NK-92 (cell line): ENCODE data around the gene FKBP9.
"Not testable (repeated sequence)": the region's sequence is repeated elsewhere in the genome, so short reads cannot be mapped to it uniquely, and the experiment has no call there.

Experiments used
- DNase-seq: peaks from one replicate; lab custom pipeline; 2025; ENCODE audit not compliant: unreplicated experiment; lab: John Stamatoyannopoulos, UW

Gene FKBP9

GRCh38 chr7:33005193-33005592, 48.0 kb downstream of the FKBP9 start:
- not testable (repeated sequence) for DNase-seq

DNA sequence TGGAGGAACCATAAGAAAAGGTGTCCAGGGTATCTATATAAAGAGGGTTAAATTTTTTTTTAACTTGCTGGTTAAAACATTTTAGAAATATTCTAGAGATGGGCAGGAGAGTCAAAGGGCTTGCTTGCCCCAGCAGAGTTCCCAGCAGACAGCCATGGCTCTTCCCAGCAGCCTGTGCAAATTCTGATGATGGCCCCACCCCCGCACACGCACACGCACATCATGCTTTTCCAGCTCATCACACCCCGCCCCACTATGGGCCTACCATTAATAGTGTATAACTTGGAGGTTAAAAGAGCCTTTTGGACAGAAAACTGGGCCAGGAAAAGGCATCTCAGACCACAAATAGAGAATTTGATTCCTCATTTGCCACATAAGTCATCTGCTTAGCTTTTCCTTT, 48.5 kb downstream of the FKBP9 start:
- DNase-seq, result not testable (repeated sequence)

DNA sequence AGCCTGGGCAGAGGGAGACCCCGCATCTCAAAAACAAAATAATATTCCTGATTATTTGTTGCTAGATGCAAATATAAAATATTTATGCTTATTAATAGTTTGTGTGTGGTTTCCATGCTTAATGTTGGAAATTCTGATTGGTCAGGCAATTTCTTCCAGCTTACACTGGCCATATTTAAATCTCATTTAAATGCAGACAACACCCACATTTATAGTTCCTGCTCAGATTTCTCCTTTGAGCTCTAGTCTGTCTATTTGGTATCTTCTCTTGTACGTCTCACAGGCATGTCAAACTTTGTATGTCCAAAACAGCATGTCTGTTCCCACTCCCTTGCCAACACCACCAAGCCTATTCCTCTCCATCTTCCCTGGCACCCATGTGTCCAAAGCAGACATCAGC, 52.5 kb downstream of the FKBP9 start:
- DNase-seq, result no peak

DNA sequence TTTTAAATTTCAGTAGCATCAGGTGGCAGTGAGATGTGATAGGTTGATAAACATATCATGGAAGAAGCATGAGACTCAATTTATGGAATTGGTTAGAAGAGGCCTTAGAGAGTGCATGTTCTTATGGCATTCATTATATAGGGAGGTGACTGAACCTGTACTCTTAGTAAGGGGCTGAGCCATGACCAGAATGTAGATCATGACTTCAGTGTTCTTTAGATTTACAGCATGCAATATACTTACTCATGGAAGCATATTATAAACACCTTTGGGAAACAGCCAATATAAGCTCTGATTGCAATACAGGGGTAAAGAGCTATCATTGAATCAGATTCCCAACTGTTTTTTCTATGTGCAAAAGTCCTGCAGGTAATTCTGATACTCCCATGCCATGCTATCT, 55.1 kb downstream of the FKBP9 start:
- DNase-seq, result no peak

DNA sequence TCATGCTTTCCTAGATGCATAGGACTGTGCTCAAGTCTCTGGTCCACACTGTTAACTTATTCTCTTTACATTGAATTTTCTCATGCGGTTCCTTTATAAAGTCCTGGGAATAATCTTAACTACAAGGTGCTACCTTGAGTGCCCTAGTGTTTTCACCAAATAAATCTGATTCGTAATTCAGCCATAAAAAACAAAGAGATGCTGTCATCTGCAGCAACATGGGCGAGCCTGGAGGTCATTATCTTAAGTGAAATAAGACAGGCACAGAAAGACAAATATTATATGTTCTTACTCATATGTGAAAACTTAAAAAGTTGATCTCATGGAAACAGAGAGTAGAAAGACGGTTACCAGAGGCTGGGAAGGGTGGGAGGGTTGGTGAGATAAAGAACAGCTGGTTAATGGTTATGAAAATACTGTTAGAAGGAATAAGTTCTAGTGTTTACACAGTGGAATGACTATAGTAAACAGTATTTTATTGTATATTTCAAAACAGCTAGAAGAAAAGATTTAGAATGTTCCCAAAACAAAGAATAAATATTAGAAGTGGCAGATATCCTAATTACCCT, 67.0 kb downstream of the FKBP9 start:
- DNase-seq, result no peak

GRCh38 chr7:33035776-33036175, 78.5 kb downstream of the FKBP9 start:
- DNase-seq, result no peak

GRCh38 chr7:33038639-33039038, 81.4 kb downstream of the FKBP9 start:
- no peak for DNase-seq

- no peak for DNase-seq
These were observed 82.1 kb downstream of the FKBP9 start for GRCh38 chr7:33039257-33039902.

- no peak for DNase-seq
These were observed 82.7 kb downstream of the FKBP9 start for GRCh38 chr7:33039903-33040292.

DNA sequence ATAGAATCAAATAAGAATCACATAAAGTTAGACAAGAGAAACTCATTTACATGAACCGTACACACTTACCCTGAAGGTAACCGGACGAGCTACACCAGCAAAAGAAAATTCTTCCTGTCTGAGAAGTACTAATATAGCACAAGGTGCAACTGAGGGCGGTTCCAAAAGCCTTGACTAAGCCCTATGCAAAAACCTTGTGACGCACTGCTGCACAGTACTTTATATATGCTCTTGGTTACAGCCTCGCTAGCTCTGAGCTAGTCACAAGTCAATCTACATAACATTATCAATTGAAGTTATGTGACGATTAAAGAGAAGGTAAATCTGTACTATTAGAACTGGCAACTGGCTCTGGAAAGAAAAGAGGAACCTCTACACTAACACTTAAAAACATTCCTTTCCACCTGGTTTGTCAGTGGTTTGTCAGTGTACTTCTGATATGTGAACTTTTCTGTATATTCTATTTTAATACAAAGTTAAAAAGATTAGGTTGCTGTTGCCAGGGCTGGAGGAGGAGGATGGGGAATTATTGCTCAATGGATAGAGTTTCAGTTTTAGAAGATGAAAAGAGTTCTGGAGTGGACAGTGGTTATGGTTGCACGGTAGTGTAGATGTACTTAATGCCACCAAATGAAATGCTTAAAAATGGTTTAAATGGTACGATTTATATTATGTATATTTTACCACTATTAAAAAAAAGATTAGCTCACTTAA, 83.7 kb downstream of the FKBP9 start:
- no peak for DNase-seq

- no peak for DNase-seq
These were observed 84.6 kb downstream of the FKBP9 start for GRCh38 chr7:33041631-33042428.

DNA sequence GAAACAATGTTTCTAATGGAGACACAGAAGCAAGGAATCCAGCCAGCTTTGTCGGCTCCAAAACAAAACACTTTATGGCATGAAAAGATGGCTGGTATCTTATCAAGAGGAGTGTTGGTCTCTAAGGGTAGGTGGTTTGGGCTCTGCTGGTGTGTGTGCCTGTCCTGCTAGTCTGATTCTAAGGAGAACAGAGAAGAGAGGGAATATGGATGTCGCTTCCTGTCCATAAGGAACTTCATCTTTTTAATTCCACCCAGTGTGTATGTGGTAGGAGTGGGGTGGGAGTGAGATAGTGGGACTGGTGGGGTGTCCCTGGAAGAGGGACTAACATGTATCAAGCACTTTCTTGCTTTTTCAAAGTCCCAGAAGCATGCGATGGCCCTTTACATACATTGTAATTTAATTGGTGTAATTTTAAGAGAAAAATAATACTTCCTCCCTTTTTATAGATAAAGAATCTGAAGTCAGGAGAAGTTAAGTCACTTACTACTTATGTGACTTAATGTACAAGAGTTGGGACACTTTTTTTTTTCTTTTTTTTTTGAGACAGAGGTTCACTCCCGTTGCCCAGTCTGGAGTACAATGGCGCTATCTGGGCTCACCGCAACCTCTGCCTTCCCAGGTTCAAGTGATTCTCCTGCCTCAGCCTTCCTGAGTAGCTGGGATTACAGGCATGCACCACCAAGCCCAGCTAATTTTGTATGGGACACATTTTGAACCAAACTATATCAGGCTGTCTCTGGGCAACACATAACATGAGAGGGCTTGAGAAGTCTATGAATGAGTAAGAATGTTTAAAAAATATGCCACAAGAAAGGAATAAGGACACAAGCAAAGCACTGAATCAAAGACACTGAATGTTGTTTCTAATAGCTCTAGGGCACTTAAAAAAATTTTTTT, 86.5 kb downstream of the FKBP9 start:
- no peak for DNase-seq

DNA sequence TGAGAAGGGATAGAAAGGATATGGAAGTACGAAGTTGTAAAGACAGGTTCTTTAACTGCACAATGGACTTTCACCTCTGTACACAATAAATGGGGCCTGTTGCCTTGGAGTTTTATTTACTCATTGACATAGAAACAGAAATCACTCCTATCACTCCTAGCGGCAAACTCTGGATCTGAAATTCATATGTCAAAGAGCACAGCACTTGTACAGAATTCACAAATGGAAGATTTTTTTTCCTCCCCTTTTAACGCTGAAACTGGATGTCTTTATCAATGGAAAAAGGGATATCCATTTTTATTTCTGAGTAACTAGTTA, 87.1 kb downstream of the FKBP9 start:
- DNase-seq, result no peak

DNA sequence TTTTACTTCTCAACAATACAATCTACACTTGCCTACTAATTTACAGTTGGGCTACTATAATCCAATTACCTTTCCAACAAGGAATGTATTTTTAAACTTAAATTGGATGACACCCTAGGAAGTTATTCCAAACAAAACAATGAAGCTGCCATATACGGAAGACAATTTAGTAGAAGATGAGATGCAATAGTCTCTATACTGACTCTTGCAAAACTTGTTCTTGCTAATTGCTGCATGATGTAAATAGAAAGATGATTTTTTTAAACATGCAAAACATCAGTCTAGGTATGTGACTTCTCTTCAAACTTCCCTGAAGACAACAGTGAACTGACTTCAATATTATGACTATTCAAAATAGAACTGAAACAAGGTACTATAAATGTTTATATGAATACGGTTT, 87.7 kb downstream of the FKBP9 start:
- DNase-seq, result no peak

- no peak for DNase-seq
These were observed 91.0 kb downstream of the FKBP9 start for GRCh38 chr7:33048257-33048656.

GRCh38 chr7:33048704-33049103, 91.5 kb downstream of the FKBP9 start:
- DNase-seq, result no peak

- DNase-seq, result no peak
These were observed 93.5 kb downstream of the FKBP9 start for GRCh38 chr7:33050535-33051318.

DNA sequence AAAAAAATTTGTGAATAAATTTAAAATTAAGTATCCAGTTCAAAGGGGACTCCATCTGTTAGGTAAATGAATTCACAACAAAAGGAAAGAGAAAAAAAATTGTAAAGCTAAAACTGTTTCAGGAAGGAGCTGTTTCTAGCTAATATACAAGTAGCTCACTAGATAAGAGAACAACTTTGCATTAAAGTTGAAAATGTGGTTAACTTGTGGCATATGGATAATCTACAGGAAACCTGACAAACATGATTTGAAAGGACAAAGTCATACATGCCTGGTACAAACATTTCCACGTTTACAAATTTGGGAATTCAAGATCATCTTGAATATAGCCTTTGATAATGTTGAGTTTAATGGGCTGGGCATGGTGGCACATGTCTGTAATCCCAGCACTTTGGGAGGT, 96.5 kb downstream of the FKBP9 start:
- no peak for DNase-seq

DNA sequence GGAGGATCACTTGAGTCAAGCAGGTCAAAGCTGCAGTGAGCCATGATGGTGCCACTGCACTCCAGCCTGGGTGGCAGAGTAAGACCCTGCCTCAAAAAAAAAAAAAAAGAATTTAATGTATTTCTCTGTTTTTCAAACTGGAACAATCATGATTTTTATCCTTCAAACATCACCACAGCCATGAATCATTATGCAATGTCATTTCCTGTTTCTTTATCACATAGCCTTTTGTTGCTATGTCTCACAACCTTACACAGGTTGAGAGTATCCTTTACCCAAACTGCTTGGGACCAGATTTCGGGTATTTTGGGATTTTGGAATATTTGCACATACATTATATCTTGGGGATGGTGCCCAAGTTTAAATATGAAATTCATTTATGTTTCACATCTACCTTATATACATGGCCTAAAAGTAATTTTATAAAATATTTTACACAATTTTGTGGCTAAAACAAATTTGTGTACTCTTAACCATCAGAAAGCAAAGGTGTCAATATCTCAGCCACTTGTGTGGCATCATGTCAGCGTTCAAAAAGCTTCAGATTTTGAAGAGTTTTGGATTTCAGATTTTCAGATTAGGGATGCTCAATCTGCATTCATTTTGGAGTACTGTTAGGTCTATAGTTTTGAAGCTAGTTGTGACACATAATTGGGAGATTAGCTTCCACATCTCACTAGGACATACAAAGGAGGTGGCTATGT, 97.2 kb downstream of the FKBP9 start:
- DNase-seq, result no peak

GRCh38 chr7:33055158-33055557, 97.9 kb downstream of the FKBP9 start:
- DNase-seq, result no peak
